HG03097 (cell line): Measurements from ENCODE around the gene TSPO2.

Experiments used
- ATAC-seq: cut with Tn5 transposase; IDR thresholded peaks from one replicate; pipeline ENCODE4 v1.9.1; 2021; ENCODE audit not compliant: unreplicated experiment, low FRiP score

TSPO2 gene

GRCh38 chr6:41025966-41026530, 16.2 kb upstream of the TSPO2 start:
- no peak for ATAC-seq

DNA sequence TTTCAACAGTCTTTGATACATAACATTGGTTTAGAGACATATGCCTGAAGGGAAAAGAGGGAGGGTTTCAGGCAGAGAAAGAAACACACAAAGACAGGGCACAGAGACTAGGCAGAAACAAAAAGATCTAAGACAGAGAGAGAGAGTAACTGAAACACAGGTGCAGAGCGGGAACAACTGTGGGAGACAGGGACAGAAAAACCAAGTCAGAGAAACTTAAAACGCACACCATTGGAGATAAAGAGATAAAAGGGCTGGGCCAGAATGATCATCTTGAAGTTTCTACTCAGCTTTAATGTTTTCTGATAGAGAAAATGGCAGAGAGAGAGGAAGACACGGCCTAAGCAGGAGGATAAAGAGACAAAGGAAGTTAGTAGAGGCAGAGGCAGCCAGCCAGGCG, 15.0 kb upstream of the TSPO2 start:
- no peak for ATAC-seq

- ATAC-seq: peak; percentile 85
Observed at GRCh38 chr6:41027799-41028560, 14.3 kb upstream of the TSPO2 start.

DNA sequence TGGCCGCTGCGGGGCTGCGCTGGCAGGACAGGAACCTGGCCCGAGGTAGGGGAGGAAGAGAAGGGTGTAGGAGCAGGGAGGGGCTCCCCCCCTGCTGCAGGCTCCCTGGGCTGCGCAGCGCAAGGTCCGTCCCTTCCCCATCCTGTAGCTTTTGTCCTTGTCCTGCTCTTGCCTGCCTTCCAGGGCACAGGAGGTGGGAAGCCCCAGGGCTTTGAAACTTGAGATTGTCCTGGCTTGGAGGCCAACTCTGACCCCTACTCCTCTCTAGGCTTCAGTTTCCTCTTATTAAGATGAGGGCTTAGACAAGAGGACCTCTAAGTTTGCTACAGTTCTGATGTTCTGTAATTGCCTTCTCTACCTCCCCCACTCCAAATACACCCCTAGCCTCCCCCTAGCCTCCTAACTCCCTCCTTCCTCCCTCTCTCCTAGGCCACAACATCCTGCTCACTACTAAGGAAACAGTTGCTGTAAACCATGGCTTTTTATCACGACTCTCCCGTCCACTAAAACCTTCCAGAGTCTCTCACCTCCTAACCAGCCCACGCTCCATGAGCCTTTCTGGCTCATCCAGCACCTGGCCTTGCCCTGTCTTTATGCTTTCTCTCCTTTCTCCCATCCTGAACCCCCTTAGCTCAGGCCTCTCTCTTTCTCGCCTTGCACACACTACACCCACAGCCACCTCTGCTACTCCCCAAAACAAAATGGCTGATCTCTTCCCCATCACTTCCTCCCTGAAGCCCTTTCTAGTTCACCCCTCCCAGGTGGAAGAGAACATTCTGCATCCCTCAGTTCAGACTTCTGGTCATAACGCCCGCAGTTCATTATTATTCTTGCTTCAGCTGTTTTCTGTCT, 13.5 kb upstream of the TSPO2 start:
- ATAC-seq: no peak

DNA sequence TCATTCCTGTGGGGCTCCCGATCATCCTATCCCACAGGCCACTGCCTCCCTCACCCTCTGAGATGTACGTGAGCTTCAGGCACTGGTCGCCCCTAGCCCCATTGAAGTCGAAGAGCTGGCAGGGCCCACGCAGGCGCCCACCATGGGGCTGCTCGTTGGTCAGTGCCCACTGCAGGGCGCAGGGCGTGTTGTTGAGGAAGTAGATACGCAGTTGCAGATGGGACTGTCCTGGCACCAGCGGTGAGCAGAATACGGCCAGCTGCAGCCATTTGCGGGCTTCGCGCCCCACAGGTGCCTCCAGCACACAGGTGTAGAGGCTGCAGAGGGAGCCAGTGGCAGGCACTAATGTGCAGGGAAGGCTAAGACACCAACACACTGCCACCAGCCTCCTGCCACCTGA, 9.4 kb upstream of the TSPO2 start:
- ATAC-seq: no peak

DNA sequence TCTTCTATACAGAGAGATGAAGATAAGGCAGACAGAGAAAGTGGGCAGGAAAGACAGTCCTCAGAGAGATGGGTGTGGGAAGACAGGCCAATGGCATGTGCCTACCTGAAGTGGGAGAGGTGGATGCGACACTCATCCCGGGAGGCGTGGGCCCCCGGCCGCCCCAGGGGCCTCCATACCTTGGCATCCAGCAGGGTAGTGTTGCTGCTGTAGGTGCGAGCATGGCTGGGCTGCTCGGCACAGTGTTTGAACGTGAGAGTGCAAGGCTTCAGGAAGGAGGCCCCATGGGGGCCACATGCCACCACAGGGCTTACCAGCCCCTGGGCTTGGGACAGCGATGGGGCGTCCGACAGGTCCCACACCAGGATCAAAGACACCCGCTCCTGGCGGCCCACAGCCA, 8.5 kb upstream of the TSPO2 start:
- no peak for ATAC-seq

- ATAC-seq: no peak
Observed at GRCh38 chr6:41036186-41036585, 6.1 kb upstream of the TSPO2 start.

- no peak for ATAC-seq
Observed at GRCh38 chr6:41036601-41037000, 5.7 kb upstream of the TSPO2 start.

DNA sequence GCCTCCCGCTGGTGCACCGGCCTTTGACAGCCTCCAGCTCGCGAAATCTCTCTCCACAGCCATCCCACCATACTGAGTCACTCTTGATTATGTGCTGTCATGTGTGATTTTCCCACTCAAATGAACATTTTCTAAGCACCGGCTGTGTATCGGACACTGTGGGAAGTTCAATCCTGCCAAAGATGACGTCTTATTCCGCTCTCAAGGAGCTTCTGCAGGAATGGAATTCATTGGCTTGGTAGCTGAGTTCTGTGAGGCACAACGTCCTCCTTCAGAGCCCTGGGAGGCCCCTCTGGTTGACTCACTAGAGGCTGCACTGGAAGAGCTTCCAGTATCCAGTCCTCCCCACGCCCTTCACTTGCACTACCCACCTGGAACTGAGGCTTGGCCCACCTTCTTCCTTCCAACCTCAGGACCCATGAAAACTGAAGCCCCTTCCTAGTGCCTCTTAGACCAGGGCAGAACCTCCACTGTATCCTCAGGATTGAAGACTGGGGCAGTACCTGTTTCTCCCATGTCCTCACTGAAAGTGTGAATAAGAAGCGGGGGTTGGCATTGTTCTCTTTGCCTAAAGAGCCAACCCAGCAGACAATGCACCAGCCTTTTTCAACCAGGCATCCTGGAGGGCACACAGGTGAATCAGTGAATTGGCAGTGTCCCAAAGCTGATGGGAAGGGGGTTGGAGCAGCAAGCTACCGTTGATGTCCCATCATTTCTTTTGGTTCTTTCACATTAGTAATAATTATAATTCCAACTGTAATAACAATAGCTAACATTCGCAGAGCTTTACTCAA, 5.0 kb upstream of the TSPO2 start:
- ATAC-seq: no peak

GRCh38 chr6:41038205-41038604, 4.1 kb upstream of the TSPO2 start:
- ATAC-seq: no peak

GRCh38 chr6:41039060-41039998, 2.9 kb upstream of the TSPO2 start, which contains the start of gene UNC5CL:
Gene UNC5CL, minus strand, starts transcription at chr6:41039221. Its CDS starts 4,147 bp downstream, at chr6:41035074.
- no peak for ATAC-seq

DNA sequence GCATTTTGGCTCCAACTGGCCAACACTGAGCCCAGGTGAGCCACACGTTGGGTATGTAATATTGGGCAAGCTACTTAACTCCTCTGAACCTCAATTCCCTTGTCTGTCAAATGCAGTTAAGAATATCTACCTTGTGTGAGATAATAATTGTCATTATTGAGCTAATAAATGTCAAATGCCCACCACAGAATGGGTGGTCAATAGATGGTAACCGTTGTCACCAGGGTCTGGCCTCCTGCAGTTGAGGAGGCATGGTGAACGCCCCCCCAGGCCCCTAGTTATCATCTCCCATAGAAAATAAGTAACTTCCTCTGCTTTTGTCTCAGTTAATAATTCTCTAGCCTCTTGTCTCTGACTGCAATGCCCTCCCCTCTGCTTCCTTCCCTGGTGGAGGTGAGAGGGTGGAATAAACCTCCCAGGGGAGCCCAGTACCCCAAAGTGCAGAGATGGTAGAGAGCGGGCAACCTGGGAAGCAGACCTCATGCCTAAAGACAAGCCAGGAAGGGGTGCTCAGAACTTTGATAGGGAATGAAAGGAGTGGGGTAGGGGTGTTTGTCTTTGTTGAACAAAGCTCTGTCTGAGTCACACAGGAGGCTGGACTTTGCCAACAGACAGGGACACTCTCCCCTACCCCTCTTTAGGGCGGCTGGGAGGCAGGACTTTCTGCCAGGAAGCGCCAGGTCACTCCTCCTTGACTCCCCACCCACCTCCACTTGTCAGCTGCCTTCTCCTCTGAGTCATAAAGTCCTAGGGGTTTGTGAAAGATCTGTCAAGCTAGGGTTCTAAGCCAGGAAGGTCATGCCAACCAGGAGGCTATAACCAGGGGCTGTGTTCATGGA, 1.9 kb upstream of the TSPO2 start:
- no peak for ATAC-seq

- ATAC-seq: no peak
Observed at GRCh38 chr6:41040940-41041536, 1.2 kb upstream of the TSPO2 start.

DNA sequence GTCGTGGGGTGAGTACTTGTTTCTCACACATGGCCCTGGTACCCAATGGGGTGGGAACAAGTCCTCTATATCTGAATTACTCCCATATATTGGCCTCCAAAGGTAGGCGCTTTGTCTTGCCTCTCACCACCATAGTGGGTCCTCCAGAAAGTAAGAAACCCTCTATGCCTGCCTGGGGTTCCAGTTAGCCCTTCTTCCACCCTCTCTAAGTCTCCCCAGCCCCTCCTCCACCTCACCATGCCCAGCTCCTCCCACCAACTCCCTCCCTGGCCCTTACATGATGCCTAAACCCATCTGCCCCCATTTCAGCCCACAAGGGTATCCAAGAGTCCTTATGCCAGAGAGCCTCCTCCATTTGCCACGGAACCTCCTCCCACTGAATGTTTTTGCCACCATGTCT, 884 bp downstream of the TSPO2 start:
- no peak for ATAC-seq

GRCh38 chr6:41045664-41046063, 3.4 kb downstream of the TSPO2 start:
- ATAC-seq: no peak

DNA sequence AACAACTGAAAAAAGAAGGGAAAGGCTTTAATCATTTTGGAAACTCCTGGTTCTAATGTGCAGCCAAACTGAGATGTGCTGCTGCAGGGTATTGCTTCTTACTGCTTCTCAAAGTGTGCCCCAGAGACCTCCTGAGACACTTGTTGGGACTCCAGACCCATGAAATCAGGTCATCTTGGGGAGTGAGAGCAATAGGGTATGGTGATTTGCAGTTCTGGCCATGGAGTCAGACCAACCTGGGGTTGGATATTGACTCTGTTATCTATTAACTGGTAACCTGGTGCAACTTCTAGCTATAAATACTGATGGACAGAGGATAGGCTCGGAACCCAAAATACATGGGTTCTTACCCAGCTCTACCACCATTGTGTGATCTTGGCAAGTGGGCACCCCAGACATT, 3.8 kb downstream of the TSPO2 start:
- ATAC-seq: no peak

- no peak for ATAC-seq
Observed at GRCh38 chr6:41047306-41047705, 5.0 kb downstream of the TSPO2 start.
